GM19463 (cell line): ENCODE data around the gene CDH4.

ENCODE experiments used
- ATAC-seq: cut with Tn5 transposase; IDR thresholded peaks from one replicate; pipeline ENCODE4 v1.9.1; 2021; ENCODE audit warnings: mild to moderate bottlenecking, moderate library complexity; ENCODE audit not compliant: unreplicated experiment

Gene CDH4

GRCh38 chr20:61876952-61877728 is 625.1 kb downstream of the CDH4 start:
- no peak for ATAC-seq

- ATAC-seq = no peak
These were observed 625.9 kb downstream of the CDH4 start for GRCh38 chr20:61877776-61878477.

- ATAC-seq = no peak
These were observed 626.6 kb downstream of the CDH4 start for GRCh38 chr20:61878478-61879302.

GRCh38 chr20:61879303-61879620 is 627.2 kb downstream of the CDH4 start:
- no peak for ATAC-seq

- ATAC-seq = no peak
These were observed 627.6 kb downstream of the CDH4 start for GRCh38 chr20:61879694-61880093.

GRCh38 chr20:61880706-61881105 is 628.6 kb downstream of the CDH4 start:
- ATAC-seq = no peak

GRCh38 chr20:61881416-61881815 is 629.4 kb downstream of the CDH4 start:
- ATAC-seq = no peak

GRCh38 chr20:61881861-61882260 is 629.8 kb downstream of the CDH4 start:
- no peak for ATAC-seq

- no peak for ATAC-seq
These were observed 630.9 kb downstream of the CDH4 start for GRCh38 chr20:61882716-61883615.

- ATAC-seq = no peak
These were observed 631.9 kb downstream of the CDH4 start for GRCh38 chr20:61883857-61884393.

GRCh38 chr20:61884571-61885389 is 632.7 kb downstream of the CDH4 start:
- ATAC-seq = no peak

- no peak for ATAC-seq
These were observed 634.0 kb downstream of the CDH4 start for GRCh38 chr20:61885759-61886715.

GRCh38 chr20:61886721-61887595 is 634.9 kb downstream of the CDH4 start:
- ATAC-seq = no peak

- ATAC-seq = no peak
These were observed 635.6 kb downstream of the CDH4 start for GRCh38 chr20:61887596-61888093.

GRCh38 chr20:61888101-61888865 is 636.2 kb downstream of the CDH4 start:
- ATAC-seq = no peak

GRCh38 chr20:61889659-61890058 is 637.6 kb downstream of the CDH4 start:
- no peak for ATAC-seq
